Measurements from ENCODE around the gene ACADSB.

Gene ACADSB

GRCh38 chr10:123035467-123036086 lies 26.8 kb downstream of the ACADSB start:
- no peak overlapping the region for H3K4me3 ChIP-seq (ENCODE audit: low read length)
- no peak for TF ChIP-seq CTCF (conservative IDR thresholded peaks at IDR 0.05; ENCODE audit: low read length)
- no peak for DNase-seq (ENCODE audit: low read depth)

GRCh38 chr10:123038782-123039631 lies 30.2 kb downstream of the ACADSB start:
- no peak for DNase-seq (ENCODE audit: low read depth)
- H3K4me3 ChIP-seq (ENCODE audit: low read length): no peak overlapping the region
- no peak for TF ChIP-seq CTCF (conservative IDR thresholded peaks at IDR 0.05; ENCODE audit: low read length)

- no peak for DNase-seq (ENCODE audit: low read depth)
- no peak overlapping the region for H3K4me3 ChIP-seq (ENCODE audit: low read length)
- TF ChIP-seq CTCF (conservative IDR thresholded peaks at IDR 0.05; ENCODE audit: low read length): no peak
Measured at GRCh38 chr10:123039632-123039930, 30.8 kb downstream of the ACADSB start.

- TF ChIP-seq CTCF (conservative IDR thresholded peaks at IDR 0.05; ENCODE audit: low read length): no peak
- DNase-seq (ENCODE audit: low read depth): no peak
- H3K4me3 ChIP-seq (ENCODE audit: low read length): no peak overlapping the region
Measured at GRCh38 chr10:123042708-123043408, 34.1 kb downstream of the ACADSB start.

GRCh38 chr10:123043409-123043925 lies 34.7 kb downstream of the ACADSB start:
- peak; percentile 85 for TF ChIP-seq CTCF (conservative IDR thresholded peaks at IDR 0.05; ENCODE audit: low read length)
- DNase-seq (ENCODE audit: low read depth): peak; percentile 55

GRCh38 chr10:123044391-123044790 lies 35.6 kb downstream of the ACADSB start:
- no peak overlapping the region for H3K4me3 ChIP-seq (ENCODE audit: low read length)
- no peak for TF ChIP-seq CTCF (conservative IDR thresholded peaks at IDR 0.05; ENCODE audit: low read length)
- no peak for DNase-seq (ENCODE audit: low read depth)

More at GRCh38 chr10:123043409-123043925, 34.7 kb downstream of the ACADSB start:
- H3K4me3 ChIP-seq (ENCODE audit: low read length): no peak overlapping the region
